GM19455 (cell line): ENCODE data around the gene MTRR.

ENCODE experiments used
- ATAC-seq: cut with Tn5 transposase; IDR thresholded peaks from one replicate; pipeline ENCODE4 v1.9.1; 2021; ENCODE audit not compliant: unreplicated experiment

MTRR gene

DNA sequence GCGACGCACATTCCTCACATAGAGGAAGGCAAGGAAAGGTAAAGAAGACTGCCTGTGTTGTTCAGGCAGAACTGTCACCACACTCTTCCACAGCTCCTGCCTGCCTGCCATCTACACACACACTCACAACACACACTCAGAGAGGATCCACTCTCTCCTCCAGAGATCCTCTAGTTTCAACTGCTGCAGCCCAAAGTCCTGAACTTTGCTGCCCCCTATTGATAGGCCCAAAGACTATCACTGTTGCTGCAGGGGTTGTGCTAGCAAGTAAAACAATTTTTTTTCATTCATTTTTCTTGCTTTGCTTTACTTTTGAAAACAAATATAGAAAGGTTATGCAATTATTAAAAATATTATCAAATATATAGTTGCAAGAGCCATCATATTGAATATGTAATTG is 12.1 kb upstream of the MTRR start:
- no peak for ATAC-seq

GRCh38 chr5:7857361-7857760 is 11.6 kb upstream of the MTRR start:
- ATAC-seq = no peak

- ATAC-seq = no peak
Measured at GRCh38 chr5:7857926-7858632, 10.9 kb upstream of the MTRR start.

DNA sequence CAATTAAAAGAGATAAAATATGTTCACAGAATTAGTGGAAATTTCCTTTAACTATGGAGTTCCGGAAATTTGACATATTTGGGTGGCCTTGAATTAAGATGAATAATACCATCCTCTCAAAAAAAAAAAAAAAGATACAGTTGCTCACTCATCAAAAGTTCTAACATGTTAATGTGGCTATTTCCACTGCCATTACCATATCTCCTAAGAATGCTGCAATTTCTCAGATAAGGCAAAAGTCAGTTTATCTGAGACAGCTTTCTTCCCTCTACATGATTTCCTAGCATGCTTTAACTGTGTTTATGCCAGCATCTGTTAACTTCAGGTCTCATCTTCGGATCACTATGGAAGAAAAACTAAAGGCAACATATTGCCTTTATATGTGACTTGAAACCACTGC is 2.8 kb upstream of the MTRR start:
- ATAC-seq = no peak

DNA sequence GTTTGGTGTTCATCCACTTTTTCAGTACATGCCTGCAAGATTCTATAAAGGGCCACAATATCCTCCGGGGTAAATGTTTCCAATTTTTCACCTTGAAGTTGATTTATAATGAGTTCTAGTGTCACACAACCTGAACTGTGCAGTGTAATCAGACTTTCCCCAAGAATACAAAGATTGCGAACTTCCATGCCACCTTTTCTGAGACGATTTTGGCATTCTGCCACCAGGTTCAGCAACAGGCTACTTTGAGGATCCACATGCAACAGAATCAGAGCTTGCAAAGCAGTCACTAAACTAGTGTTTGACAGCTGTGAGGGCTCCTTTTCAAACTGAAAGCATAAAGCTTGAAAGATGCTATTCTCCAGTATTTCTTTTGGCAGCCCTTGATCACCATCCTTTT is 1.7 kb upstream of the MTRR start:
- ATAC-seq = no peak

DNA sequence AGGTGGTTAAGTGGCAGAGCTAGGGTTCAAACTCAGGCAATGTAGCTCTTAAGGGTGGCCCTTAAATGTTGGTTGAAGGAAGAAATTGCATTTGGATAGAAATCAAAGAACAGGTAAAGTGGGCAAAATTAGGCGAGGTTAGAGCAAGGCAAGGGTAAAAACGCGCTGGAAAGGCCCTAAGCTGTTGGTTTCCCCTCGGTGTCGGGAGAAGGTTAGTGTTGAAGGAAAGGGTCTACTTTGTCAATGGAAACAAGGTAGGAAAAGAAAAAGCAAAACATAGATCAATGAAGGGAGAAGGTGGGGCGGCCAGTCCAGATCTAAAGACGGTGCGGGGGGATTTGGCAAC is 548 bp upstream of the MTRR start:
- ATAC-seq = no peak

DNA sequence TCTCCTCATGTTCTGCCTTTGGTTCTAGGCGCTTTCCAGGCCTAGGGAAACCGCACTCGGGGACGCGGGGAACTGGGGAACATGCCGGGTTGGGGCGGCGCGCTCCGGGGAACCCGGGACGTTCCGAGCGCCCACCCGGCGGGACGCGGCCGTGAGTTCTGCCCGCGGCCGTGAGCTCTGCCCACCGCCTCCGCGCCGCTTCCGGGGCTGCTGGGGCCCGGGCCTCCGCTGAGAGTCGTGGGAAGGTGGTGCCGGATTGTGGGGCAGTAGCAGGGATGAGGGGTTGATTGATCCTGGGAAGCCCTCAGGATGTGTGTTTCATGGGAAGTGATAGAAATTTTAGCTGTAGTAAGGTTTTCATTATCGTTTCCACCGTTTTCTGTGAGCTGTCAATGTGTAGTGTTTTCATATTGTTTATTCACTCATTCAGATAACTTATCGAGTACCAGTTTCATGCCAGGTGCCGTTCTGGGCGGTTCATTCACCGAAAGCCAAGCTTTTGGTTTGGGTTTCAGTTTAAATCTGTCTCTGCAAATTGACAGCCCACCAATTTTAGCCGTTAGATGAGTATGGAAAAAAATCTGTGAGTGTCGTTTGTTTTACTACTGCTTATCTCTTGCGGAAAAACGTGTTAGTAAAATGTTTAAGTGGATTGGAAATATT is 657 bp downstream of the MTRR start:
- peak; percentile 25 for ATAC-seq

DNA sequence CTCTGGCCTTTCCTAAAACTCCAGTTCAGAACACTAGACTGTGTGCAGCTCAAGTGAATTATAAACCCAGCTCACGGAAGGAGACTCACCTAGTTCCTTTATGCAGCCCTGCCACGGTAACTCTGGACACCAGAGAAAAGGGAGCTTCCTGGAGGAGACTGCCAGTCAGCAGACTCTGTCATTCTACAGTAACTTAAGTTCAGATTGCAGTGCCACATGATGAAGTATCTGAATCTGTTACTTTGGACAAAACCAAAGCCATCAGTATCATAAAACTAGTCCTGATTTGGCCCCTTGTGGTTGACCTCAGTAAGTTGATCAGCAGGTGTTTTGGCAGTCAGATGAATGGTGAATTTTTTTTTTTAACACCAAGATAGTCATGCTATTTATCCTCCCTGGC is 2.7 kb downstream of the MTRR start:
- ATAC-seq = peak; percentile 25

GRCh38 chr5:7872517-7873130 is 3.7 kb downstream of the MTRR start:
- no peak for ATAC-seq

DNA sequence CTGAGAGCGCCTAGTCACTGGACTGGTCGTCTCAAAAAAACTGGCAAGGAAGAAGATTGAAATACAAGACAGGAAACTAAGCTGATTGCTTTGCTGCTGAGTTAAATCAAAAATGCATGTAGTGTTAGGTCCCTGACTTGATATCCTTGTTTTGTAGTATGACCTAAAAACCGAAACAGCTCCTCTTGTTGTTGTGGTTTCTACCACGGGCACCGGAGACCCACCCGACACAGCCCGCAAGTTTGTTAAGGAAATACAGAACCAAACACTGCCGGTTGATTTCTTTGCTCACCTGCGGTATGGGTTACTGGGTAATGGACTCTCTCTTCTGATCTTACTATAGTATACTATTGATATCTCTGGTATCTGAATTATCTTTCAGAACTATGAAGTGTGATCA is 4.3 kb downstream of the MTRR start:
- no peak for ATAC-seq

DNA sequence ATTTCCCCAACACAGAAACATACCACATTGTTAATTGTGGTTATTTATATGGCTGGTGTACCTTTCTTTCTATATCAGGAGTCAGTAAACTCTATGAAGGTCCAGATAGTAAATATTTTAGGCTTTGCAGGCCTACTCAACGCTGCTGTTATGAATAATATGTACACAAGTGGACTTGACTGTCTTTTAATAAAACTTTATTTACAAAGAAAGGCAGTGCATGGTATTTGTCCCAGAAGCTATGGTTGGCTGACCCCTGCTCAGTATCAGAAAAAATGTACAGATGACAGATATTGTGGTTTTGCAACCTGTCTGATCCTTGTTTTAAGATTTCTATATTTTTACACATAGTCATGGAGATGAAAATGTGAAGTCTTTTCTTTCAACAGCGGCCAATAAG is 5.7 kb downstream of the MTRR start:
- ATAC-seq = no peak

GRCh38 chr5:7875151-7875550 is 6.2 kb downstream of the MTRR start:
- no peak for ATAC-seq

- peak; percentile 54 for ATAC-seq
Measured at GRCh38 chr5:7876867-7877266, 7.9 kb downstream of the MTRR start.

DNA sequence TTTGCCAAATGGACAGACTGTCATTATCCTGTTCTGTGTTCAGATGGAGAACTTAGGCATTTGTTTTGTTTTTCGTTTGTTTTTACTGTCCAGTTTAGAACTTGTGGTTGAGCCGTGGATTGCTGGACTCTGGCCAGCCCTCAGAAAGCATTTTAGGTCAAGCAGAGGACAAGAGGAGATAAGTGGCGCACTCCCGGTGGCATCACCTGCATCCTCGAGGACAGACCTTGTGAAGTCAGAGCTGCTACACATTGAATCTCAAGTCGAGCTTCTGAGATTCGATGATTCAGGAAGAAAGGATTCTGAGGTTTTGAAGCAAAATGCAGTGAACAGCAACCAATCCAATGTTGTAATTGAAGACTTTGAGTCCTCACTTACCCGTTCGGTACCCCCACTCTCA is 8.9 kb downstream of the MTRR start:
- no peak for ATAC-seq

- peak; percentile 92 for ATAC-seq
Measured at GRCh38 chr5:7878381-7878873, 9.5 kb downstream of the MTRR start.

GRCh38 chr5:7881091-7881490 is 12.1 kb downstream of the MTRR start:
- no peak for ATAC-seq

GRCh38 chr5:7881816-7882215 is 12.9 kb downstream of the MTRR start:
- no peak for ATAC-seq

GRCh38 chr5:7882926-7883325 is 14.0 kb downstream of the MTRR start:
- no peak for ATAC-seq

DNA sequence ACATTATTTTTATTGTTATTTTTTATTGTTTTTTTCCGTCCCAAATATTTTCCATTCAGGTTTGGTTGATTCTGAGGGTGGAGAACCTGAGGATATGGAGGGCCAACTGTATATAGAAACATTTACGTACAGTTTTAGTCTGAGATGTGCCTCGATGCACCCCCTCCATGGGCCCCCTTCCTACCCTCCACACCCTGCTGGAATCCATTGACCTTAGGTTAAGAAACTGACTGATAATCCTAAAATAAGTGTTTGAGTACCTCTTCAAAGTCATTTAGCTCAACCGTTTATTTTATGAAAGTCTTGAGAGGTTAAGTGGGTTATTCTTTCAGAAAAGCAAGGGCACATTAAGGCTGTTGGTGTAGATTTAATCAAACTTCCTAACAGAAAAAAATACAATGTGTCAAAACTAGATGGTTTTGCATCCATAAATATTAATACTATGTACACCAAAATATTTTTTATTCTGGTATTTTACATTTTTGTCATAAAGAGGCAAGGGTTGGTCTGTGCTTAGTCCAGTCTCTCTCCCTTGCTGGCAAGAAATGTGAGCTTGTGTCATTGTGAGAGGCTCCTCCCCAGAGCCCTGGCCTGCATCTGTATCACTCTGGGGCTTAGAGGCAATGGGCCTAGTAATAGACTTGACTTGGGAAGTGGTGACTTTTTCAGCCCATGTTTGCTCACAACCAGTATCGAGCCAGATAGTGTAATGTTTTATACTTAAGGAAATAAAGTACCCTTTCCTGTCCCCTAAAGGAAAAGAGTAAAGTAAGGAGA is 15.7 kb downstream of the MTRR start:
- ATAC-seq = no peak

- ATAC-seq = no peak
Measured at GRCh38 chr5:7886849-7887475, 18.0 kb downstream of the MTRR start.

GRCh38 chr5:7888901-7889300 is 20.0 kb downstream of the MTRR start:
- ATAC-seq = no peak
